CD4-positive, alpha-beta memory T cell (primary cell): ENCODE data around the gene MPV17L2. TPM values are rescaled to one million over a fixed set of nuclear protein-coding genes. Genes with fewer than 3 reads are reported as not detected.
A peak's percentile ranks its signal among the peaks of the same experiment; 100 is the strongest.
"Not testable (repeated sequence)": the region's sequence is repeated elsewhere in the genome, so short reads cannot be mapped to it uniquely, and the experiment has no call there.

Experiments used
- CTCF ChIA-PET: fragments of 350-600 bp; sonication (Branson Sonifier 250); formaldehyde crosslinking; loops from one replicate; lab custom pipeline; 2021; ENCODE audit warnings: inconsistent platforms; ENCODE audit not compliant: partially characterized antibody; lab: Charles Lee
- POLR2A ChIA-PET: fragments of 350-600 bp; sonication (Branson Sonifier 250); formaldehyde crosslinking; loops from one replicate; lab custom pipeline; 2021; ENCODE audit not compliant: partially characterized antibody; lab: Charles Lee
- DNase-seq, 5 donors: peaks; one replicate each; pipeline versions ENCODE4 v3.0.0 to v3.0.0-alpha.2; 2020 to 2022; ENCODE audit warnings: mixed read lengths in 1 of 5
- H3K27ac ChIP-seq: one replicate; pipeline ENCODE4 v1.7.0; 2013; ENCODE audit warnings: low read depth, low read length
- H3K27me3 ChIP-seq: 2 replicates; pipeline ENCODE4 v1.7.0; 2013; ENCODE audit warnings: mild to moderate bottlenecking, low read length, moderate library complexity; ENCODE audit not compliant: insufficient read depth
- H3K36me3 ChIP-seq: 2 replicates; pipeline ENCODE4 v1.7.0; 2013; ENCODE audit warnings: mild to moderate bottlenecking, low read length, moderate library complexity; ENCODE audit not compliant: insufficient read depth
- H3K4me1 ChIP-seq: 2 replicates; pipeline ENCODE4 v1.7.0; 2013; ENCODE audit warnings: mild to moderate bottlenecking, low read length, moderate library complexity; ENCODE audit not compliant: insufficient read depth
- H3K4me3 ChIP-seq, 2 donors: one replicate each; pipeline ENCODE4 v1.7.0; 2013; ENCODE audit warnings: low read length in 2 of 2, mild to moderate bottlenecking in 1 of 2
- H3K9me3 ChIP-seq, 2 donors: one replicate each; pipeline ENCODE4 v1.7.0; 2013; ENCODE audit warnings: low read length in 2 of 2, control low read depth in 1 of 2; ENCODE audit not compliant: control insufficient read depth in 1 of 2
- H3K27ac Mint-ChIP-seq, 7 donors: one replicate each; pipeline ENCODE4 v1.8.0; 2020 to 2021; ENCODE audit warnings: mixed read lengths in 7 of 7, mild to moderate bottlenecking in 6 of 7, inconsistent platforms in 3 of 7, moderate library complexity in 3 of 7
- H3K27me3 Mint-ChIP-seq, 2 donors: one replicate each; pipeline ENCODE4 v1.8.0; 2020 to 2021; ENCODE audit warnings: mixed read lengths in 2 of 2
- H3K36me3 Mint-ChIP-seq, 2 donors: one replicate each; pipeline ENCODE4 v1.8.0; 2020 to 2021; ENCODE audit warnings: mixed read lengths in 2 of 2, inconsistent platforms in 1 of 2, mild to moderate bottlenecking in 1 of 2
- H3K4me1 Mint-ChIP-seq, 4 donors: one replicate each; pipeline ENCODE4 v1.8.0; 2020 to 2021; ENCODE audit warnings: mixed read lengths in 4 of 4, mild to moderate bottlenecking in 1 of 4
- H3K4me3 Mint-ChIP-seq, 8 donors: one replicate each; pipeline ENCODE4 v1.8.0; 2020 to 2021; ENCODE audit warnings: mixed read lengths in 8 of 8, mild to moderate bottlenecking in 7 of 8, moderate library complexity in 6 of 8, inconsistent platforms in 3 of 8
- H3K9me3 Mint-ChIP-seq, 8 donors: one replicate each; pipeline ENCODE4 v1.8.0; 2020 to 2021; ENCODE audit warnings: mixed read lengths in 8 of 8, mild to moderate bottlenecking in 5 of 8, inconsistent platforms in 3 of 8, moderate library complexity in 1 of 8
- intact Hi-C: fragments of 100-400 bp; cut with micrococcal nuclease; formaldehyde crosslinking; loops from one replicate; pipeline ENCODE4 v1.15.1; 2023
- polyA plus RNA-seq, 2 donors: library from polyadenylated mRNA; unstranded; fragments of 300-500 nt; fragmentation: Illumina TruSeq; gene quantifications; one replicate each; pipeline ENCODE4 v1.2.3, GENCODE V29; 2021
- total RNA-seq, 2 experiments: library from RNA; stranded (reverse); gene quantifications; one replicate each; pipeline ENCODE4 v1.2.3, GENCODE V29; 2021

Gene MPV17L2
- total and polyA plus RNA-seq, 4 experiments from 2014 or later, result 7.6 to 13.7 (median 9.1) TPM

DNA sequence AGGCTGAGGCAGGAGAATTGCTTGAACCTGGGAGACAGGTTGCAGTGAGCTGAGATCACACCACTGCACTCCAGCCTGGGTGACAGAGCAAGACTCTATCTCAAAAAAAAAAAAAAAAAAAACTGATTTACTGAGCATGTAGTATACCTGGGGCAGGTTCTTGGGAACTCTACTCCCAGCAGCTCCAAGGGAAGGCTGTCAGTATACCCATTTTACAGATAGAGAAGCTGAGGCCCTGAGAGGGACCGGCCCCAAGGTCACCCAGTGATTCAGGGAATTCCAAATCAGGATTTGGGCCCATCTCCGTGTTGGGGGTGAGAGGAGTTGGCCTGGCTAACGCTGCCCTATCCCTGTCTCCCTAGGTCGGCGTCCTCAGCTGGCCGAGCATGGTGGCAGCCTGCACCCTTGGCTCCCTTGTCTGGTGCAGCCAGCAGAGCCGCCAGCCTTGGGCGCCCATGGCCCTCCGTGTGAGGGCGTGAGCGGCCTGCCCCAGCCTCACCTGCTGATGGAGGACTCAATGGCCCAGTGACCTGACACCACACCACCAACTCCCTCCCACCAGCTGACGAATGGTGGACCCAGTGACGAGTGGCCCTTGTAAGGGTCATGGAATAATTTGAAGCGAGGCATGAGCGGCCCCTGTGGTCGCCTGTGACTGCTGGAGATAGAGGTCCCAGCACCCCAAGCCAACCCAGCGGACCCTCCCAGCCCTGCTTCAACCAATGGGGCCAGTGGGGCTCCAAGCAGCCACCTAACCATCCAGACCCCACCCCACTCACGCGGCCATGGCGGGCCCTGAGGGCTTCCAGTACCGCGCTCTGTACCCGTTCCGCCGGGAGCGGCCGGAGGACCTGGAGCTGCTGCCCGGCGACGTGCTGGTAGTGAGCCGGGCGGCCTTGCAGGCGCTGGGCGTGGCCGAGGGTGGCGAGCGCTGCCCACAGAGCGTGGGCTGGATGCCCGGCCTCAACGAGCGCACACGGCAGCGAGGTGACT, 37.6 kb upstream of the MPV17L2 start:
- Histone ChIP-seq H3K9me3 (no peaks in the 10 kb centered on the region), H3K36me3 (no peaks in the 10 kb centered on the region), H3K4me3 (no peak overlapping the region), H3K4me1 (peaks cover 28% of the 10 kb centered on the region), H3K27me3 (no peaks in the 10 kb centered on the region), H3K27ac (no peak overlapping the region)
- Mint-ChIP-seq H3K4me1 (peaks cover 14 to 42% (median 23%) of the 10 kb centered on the region in 4 donors), H3K4me3 (peak overlapping the region in 2 of 8 donors; percentile 31 to 86), H3K27me3 (no peaks in the 10 kb centered on the region), H3K9me3 (peaks cover 0 to 2% (median 0%) of the 10 kb centered on the region in 8 donors), H3K27ac (peak overlapping the region in 1 of 7 donors; percentile 82), H3K36me3 (peaks cover 0 to 12% of the 10 kb centered on the region in 2 donors)
- intact Hi-C loops, result no loop called here
- POLR2A ChIA-PET, result interaction anchor here (0.5 to 1.2 kb wide), 3 partner anchors 29 to 217 kb away, joined by 4 read pairs; no protein-coding TSS in a partner anchor
- no peak for DNase-seq
- CTCF ChIA-PET, result interaction anchor here (0.7 to 2.1 kb wide), 5 partner anchors 12 to 217 kb away, joined by 3 to 8 read pairs (median 5); no protein-coding TSS in a partner anchor

DNA sequence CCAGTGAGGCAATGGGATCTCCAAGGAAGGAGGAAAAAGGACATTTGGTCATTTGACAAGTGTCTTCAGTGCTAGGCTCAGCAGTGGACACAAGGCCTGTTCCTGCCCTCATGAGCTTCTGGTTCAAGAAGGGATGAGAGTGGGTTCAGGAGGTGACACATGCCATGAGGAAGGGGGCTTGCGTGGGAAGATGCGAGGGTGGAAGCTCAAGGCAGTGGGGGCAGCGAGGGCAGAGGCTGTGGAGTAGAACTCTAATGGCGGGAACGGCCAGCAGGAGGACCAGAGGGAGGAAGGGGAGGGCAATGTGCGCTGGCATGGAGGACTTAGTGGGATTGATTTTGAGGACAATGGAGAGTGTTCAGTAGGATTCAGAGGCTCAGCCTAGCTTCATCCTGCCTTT, 36.8 kb upstream of the MPV17L2 start:
- H3K27me3 Mint-ChIP-seq, result no peaks in the 10 kb centered on the region
- no peak overlapping the region for H3K27ac ChIP-seq
- CTCF ChIA-PET, result interaction anchor here (0.7 to 2.1 kb wide), 3 partner anchors 43 to 218 kb away, joined by 5 read pairs; no protein-coding TSS in a partner anchor
- POLR2A ChIA-PET, result interaction anchor here (1.2 kb wide), 1 partner anchor 63 kb away, joined by 4 read pairs; no protein-coding TSS in a partner anchor
- no peak overlapping the region for H3K4me3 Mint-ChIP-seq
- no peak for DNase-seq
- intact Hi-C loops, result no loop called here
- no peaks in the 10 kb centered on the region for H3K36me3 ChIP-seq
- no peak overlapping the region for H3K4me3 ChIP-seq
- H3K9me3 ChIP-seq, result no peaks in the 10 kb centered on the region
- peaks cover 0 to 12% of the 10 kb centered on the region in 2 donors for H3K36me3 Mint-ChIP-seq
- peaks cover 32% of the 10 kb centered on the region for H3K4me1 ChIP-seq
- H3K27ac Mint-ChIP-seq, result peak overlapping the region in 1 of 7 donors; percentile 24
- peaks cover 15 to 40% (median 26%) of the 10 kb centered on the region in 4 donors for H3K4me1 Mint-ChIP-seq
- peaks cover 0 to 2% (median 0%) of the 10 kb centered on the region in 8 donors for H3K9me3 Mint-ChIP-seq
- H3K27me3 ChIP-seq, result no peaks in the 10 kb centered on the region

DNA sequence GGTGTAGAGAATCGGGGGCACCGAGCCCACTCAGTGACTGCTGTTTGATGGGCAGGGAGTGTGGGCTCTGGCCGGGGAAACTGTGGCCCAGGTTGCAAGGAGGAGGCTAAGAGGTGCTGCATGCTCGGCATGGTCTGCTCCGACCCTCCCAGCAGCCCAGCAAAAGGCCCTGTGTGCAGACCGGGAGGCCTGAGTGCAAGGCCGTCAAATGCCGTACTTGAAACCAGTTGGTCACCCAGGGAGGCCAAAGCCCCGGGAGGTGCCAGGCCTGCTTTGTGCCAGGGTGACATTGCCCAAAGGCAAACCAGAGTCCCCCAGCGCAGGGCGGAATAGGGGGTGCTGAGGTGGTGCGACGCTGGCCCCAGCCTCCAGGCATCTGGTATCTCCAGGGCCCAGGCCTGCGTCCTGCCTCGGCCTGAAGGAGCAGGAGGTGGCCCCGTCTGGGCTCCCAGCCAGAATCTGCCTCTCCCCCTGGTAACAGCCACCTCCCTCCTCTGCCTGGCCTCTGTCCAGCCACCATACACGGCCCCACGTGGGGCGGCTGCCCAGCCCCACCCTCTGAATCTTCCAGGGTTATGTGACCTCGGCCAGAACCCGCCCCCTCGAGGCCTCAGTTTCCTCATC, 36.1 kb upstream of the MPV17L2 start:
- peaks cover 30% of the 10 kb centered on the region for H3K4me1 ChIP-seq
- no peaks in the 10 kb centered on the region for H3K9me3 ChIP-seq
- peak overlapping the region in 1 of 8 donors; percentile 59 for H3K4me3 Mint-ChIP-seq
- peaks cover 13 to 38% (median 22%) of the 10 kb centered on the region in 4 donors for H3K4me1 Mint-ChIP-seq
- intact Hi-C loops, result no loop called here
- H3K27ac ChIP-seq, result no peak overlapping the region
- no peaks in the 10 kb centered on the region for H3K36me3 ChIP-seq
- no peaks in the 10 kb centered on the region for H3K27me3 Mint-ChIP-seq
- peaks cover 0 to 12% of the 10 kb centered on the region in 2 donors for H3K36me3 Mint-ChIP-seq
- ChIA-PET CTCF (interaction anchor here (0.7 to 2.1 kb wide), 3 partner anchors 44 to 219 kb away, joined by 5 read pairs; no protein-coding TSS in a partner anchor), POLR2A (interaction anchor here (0.6 to 1.7 kb wide), 2 partner anchors 39 to 70 kb away, joined by 3 to 5 read pairs; partner anchors contain the start of gene IL12RB1)
- H3K4me3 ChIP-seq, result no peak overlapping the region
- no peak overlapping the region for H3K27ac Mint-ChIP-seq
- peaks cover 0 to 2% (median 0%) of the 10 kb centered on the region in 8 donors for H3K9me3 Mint-ChIP-seq
- no peaks in the 10 kb centered on the region for H3K27me3 ChIP-seq
- no peak for DNase-seq

DNA sequence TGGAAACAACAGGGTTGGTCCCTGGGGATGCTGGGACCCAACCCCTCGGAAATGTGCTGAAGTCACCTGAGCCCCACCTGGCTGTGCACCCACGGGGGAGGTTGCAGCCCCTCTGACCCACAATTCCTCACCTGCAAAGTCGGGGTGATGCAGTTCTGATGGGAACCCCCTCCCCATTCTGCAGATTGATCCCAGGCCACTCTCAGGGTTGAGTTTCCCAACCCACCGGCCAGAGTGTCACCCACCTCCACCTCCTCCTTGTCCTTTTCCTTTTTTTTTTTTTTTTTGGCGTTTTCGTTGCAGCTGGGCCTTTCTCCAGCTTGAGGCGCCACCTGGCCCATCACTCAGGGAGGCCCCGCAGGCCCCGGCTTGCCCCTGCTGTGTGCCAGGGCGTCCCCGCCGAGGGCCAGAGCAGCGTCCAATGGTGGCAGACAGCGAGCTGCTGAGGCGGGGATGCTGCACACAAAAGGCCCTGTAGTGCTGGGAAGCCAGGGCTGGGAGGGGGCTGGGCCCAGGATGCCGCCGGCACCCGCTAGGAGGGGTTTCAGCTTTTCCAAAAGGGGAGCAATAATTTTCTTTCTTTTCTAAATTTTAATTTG, 35.5 kb upstream of the MPV17L2 start:
- POLR2A ChIA-PET, result interaction anchor here (0.6 to 1.7 kb wide), 2 partner anchors 39 to 71 kb away, joined by 3 to 5 read pairs; partner anchors contain the start of gene IL12RB1

DNA sequence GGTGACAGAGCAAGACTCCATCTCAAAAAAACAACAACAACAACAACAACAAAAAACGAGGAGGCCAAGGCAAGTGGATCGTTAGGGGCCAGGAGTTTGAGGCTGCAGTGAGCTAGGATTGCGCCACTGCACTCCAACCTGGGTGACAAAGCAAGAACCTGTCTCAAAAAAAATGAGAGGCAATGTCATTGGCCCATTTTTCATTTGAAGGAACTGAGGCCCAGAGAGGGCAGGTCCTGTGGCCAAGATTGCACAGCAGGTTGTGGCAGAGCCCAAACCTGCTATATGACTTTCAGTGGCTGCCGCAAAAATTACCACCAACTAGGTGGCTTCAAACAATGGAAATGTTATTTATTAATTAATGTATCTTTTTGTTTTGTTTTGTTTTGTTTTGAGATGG, 34.6 kb upstream of the MPV17L2 start:
- peaks cover 29% of the 10 kb centered on the region for H3K4me1 ChIP-seq
- ChIA-PET CTCF (interaction anchor here (0.6 to 12.0 kb wide), 2 partner anchors 48 to 71 kb away, joined by 3 to 125 read pairs; no protein-coding TSS in a partner anchor), POLR2A (interaction anchor here (1.7 kb wide), 1 partner anchor 40 kb away, joined by 5 read pairs; no protein-coding TSS in a partner anchor)
- no peak overlapping the region for H3K4me3 ChIP-seq
- Mint-ChIP-seq H3K27me3 (no peaks in the 10 kb centered on the region), H3K36me3 (peaks cover 3 to 14% of the 10 kb centered on the region in 2 donors), H3K4me3 (no peak overlapping the region), H3K9me3 (peaks cover 0 to 2% (median 0%) of the 10 kb centered on the region in 8 donors), H3K4me1 (peaks cover 9 to 32% (median 16%) of the 10 kb centered on the region in 4 donors), H3K27ac (no peak overlapping the region)
- intact Hi-C loops, result no loop called here
- peaks cover 5% of the 10 kb centered on the region for H3K36me3 ChIP-seq
- DNase-seq, result no peak
- H3K9me3 ChIP-seq, result no peaks in the 10 kb centered on the region
- no peaks in the 10 kb centered on the region for H3K27me3 ChIP-seq
- no peak overlapping the region for H3K27ac ChIP-seq

More for the DNA sequence above, 35.5 kb upstream of the MPV17L2 start:
- Mint-ChIP-seq H3K27ac (no peak overlapping the region), H3K4me1 (peaks cover 9 to 34% (median 18%) of the 10 kb centered on the region in 4 donors), H3K4me3 (peak overlapping the region in 1 of 8 donors; percentile 59), H3K36me3 (peaks cover 0 to 8% of the 10 kb centered on the region in 2 donors), H3K9me3 (peaks cover 0 to 2% (median 0%) of the 10 kb centered on the region in 8 donors), H3K27me3 (no peaks in the 10 kb centered on the region)
- CTCF ChIA-PET, result interaction anchor here (0.6 to 12.0 kb wide), 2 partner anchors 47 to 70 kb away, joined by 3 to 125 read pairs; no protein-coding TSS in a partner anchor
- DNase-seq, result no peak
- H3K4me3 ChIP-seq, result no peak overlapping the region
- H3K36me3 ChIP-seq, result no peaks in the 10 kb centered on the region
- H3K9me3 ChIP-seq, result no peaks in the 10 kb centered on the region
- intact Hi-C loops, result no loop called here
- no peaks in the 10 kb centered on the region for H3K27me3 ChIP-seq
- no peak overlapping the region for H3K27ac ChIP-seq
- peaks cover 30% of the 10 kb centered on the region for H3K4me1 ChIP-seq

DNA sequence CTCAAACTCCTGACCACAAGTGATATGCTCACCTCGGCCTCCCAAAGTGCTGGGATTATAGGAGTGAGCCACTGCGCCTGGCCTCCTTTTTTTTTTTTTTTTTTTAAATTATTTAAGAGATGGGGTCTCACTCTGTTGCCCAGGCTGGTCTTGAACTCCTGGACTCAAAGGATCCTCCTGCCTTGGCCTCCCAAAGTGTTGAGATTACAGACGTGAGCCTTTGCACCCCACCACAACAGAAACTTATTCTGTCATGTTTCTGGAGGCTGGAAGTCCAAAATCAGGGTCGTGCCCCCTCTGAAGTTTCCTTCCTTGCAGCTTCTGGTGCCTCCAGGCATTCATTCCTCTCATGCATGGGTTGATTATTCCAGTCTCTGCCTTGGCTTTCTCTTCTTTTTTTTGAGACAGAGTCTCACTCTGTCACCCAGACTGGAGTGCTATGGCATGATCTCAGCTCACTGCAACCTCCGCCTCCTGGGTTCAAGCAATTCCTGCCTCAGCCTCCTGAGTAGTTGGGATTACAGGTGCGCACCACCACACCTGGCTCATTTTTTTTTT, 33.9 kb upstream of the MPV17L2 start:
- H3K27me3 ChIP-seq, H3K9me3 Mint-ChIP-seq, H3K27me3 Mint-ChIP-seq, H3K27ac ChIP-seq, DNase-seq, intact Hi-C loops, H3K4me3 Mint-ChIP-seq, H3K4me3 ChIP-seq, H3K36me3 ChIP-seq, H3K27ac Mint-ChIP-seq, H3K9me3 ChIP-seq: not testable (repeated sequence)
- ChIA-PET CTCF (interaction anchor here (0.6 to 12.0 kb wide), 3 partner anchors 12 to 258 kb away, joined by 3 to 125 read pairs (median 3); no protein-coding TSS in a partner anchor), POLR2A (interaction anchor here (3.1 kb wide), 1 partner anchor 41 kb away, joined by 13 read pairs; no protein-coding TSS in a partner anchor)
- peaks cover 22% of the 10 kb centered on the region for H3K4me1 ChIP-seq
- peaks cover 3 to 15% of the 10 kb centered on the region in 2 donors for H3K36me3 Mint-ChIP-seq
- H3K4me1 Mint-ChIP-seq, result peaks cover 6 to 28% (median 13%) of the 10 kb centered on the region in 4 donors
